GM12891 (cell line): ENCODE data around the gene WT1.

Experiments
- PAX5 ChIP-seq: IDR thresholded peaks from 2 replicates; pipeline ENCODE4 v1.6.1; 2011; ENCODE audit warnings: low read length, moderate library complexity, mild to moderate bottlenecking; ENCODE audit not compliant: insufficient read depth, severe bottlenecking
- POLR2A ChIP-seq: IDR thresholded peaks from 2 replicates; pipeline ENCODE4 v1.6.1; 2011; ENCODE audit warnings: low read depth, low read length, control low read depth
- POLR2AphosphoS5 ChIP-seq: IDR thresholded peaks from 2 replicates; pipeline ENCODE4 v1.6.1; 2011; ENCODE audit warnings: low read depth, low read length, control low read depth
- TAF1 ChIP-seq: IDR thresholded peaks from 2 replicates; pipeline ENCODE4 v1.6.1; 2011; ENCODE audit warnings: low read depth, low read length, control low read depth

GRCh38 chr11:32454993-32455392 is 19.7 kb upstream of the WT1 start:
- TF ChIP-seq POLR2A (no peak), TAF1 (no peak), POLR2AphosphoS5 (no peak), PAX5 (no peak)
